Measurements from ENCODE around the gene APPL2.
"Not testable (repeated sequence)": the region's sequence is repeated elsewhere in the genome, so short reads cannot be mapped to it uniquely, and the experiment has no call there.

APPL2 gene

DNA sequence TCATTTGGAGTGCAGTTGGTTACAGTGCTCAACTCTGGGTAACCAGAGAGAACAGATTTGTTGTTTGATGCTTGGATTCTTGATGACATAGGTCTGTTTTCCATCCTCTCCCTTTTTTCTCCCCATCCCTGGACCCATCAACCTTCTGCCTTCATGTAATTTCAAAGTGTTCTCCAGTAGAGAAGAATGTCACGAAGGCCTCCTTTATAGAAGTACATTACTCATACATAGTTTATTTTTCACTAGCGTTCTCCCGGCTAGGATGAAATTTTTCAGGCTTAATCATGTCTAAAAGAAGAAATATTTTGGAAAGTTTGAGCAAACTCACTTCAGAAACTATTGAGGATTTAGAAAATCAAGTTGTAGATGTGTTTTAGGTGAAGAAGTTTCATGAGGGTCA is 20.9 kb upstream of the APPL2 start:
- no peak for DNase-seq (ENCODE audit: low spot score)

DNA sequence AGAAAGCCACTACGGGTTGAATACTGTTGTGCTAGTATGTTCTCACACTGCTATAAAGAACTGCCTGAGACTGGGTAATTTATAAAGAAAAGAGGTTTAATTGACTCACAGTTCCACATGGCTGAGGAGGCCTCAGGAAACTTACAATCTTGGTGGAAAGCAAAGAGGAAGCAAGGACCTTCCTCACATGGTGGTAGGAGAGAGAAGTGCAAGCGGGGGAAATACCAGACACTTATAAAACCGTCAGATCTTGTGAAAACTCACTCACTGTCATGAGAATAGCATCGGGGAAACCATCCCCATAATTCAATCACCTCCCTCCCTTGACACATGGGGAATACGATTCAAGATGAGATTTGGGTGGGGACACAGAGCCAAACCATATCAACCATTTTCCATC is 20.5 kb upstream of the APPL2 start:
- DNase-seq (ENCODE audit: low spot score): not testable (repeated sequence)

DNA sequence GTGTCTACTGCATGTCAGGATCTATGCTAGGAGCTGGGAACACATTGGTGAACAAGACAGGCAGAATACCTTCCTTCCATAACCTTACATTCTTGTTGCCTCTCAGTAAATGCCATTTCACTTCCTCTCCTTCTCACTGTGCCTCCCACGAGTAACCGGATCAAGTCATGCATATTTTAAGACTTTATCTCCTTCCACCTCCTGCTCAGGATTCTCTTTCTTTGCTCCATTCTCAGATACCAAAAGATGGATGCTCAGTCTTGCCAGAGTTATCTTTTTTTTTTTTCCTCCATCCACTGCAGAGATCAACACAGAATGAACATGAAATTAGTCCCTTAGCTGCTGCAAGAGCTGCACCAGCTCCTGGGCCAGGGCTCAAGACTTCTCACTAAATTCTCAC is 20.0 kb upstream of the APPL2 start:
- DNase-seq (ENCODE audit: low spot score): no peak

DNA sequence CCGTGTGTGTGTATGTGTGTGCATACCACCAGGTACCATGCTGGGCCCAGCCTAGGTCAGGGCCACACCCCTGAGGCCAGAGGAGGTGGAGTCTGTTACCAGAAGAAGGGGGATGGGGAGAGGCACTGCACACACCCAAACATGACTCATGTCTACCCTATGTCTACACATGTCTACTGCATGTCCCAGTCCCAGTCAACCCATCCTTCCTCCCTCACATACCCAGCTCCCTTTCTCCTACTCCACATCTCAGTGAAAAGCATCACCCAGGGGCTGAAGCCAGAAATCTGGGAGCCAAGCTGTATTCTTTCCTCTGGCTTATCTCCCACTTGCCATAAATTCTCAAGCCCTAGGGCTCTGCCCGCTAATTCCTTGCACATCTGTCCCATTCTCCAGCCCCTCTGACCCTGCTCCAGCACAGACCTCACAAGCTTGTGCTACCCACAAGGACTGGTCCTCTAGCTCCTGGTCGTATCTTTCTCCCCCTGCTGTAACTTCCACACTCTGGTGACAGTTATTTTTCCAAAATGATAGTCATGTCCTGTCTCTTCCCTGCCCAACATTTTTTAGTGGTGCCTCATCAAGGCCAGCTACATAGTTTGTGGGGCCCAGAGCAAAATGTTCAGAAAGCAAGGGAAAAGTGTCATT is 18.0 kb upstream of the APPL2 start:
- DNase-seq (ENCODE audit: low spot score): no peak

DNA sequence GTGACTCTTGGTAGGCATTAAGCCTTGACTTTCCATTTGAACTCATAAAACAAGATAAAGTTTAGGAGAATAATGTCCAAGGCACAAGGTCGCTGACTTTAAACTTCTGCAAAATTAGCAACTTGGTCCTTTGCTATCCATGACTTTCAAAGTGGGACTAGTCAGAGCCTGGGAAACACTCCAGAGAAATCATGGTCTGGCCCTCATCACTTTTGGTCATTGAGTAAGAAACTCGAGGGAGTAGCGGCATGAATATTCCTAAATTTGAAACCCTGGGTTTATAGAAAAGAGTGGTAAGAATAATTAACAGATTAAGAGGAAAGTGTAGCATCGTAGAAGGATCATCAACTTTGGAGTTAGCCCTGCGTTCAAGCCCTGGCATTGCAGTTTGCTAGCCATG is 16.9 kb upstream of the APPL2 start:
- no peak for DNase-seq (ENCODE audit: low spot score)

DNA sequence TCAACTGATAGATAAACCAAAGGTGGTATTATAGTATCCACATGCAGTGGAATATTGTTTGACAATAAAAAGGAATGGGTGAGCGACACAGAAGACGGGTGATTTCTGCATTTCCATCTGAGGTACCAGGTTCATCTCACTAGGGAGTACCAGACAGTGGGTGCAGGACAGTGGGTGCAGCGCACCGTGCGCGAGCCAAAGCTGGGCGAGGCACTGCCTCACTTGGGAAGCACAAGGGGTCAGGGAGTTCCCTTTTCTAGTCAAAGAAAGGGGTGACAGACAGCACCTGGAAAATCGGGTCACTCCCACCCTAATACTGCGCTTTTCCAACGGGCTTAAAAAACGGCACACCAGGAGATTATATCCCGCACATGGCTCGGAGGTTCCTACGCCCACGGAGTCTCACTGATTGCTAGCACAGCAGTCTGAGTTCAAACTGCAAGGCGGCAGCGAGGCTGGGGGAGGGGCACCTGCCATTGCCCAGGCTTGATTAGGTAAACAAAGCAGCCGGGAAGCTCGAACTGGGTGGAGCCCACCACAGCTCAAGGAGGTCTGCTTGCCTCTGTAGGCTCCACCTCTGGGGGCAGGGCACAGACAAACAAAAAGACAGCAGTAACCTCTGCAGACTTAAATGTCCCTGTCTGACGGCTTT is 9.9 kb upstream of the APPL2 start:
- DNase-seq (ENCODE audit: low spot score): not testable (repeated sequence)

DNA sequence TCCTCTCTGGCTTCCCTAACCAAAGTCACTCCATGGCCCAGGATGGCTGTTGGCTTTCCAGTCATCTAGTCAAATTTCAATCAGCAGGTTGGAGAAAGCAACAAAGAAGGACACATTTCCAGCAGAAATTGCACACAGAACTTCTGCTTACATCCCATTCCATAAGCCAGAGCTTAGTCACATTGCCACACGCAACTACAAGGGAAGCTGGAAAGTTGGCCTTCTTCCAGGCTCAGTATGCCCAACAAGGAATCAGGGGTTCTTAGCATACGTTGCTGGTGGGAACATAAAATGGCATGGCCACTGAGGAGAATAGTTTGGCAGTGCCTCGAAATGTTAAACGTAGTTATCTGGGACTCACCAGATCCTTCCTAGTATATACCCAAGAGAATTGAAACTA is 9.3 kb upstream of the APPL2 start:
- no peak for DNase-seq (ENCODE audit: low spot score)

DNA sequence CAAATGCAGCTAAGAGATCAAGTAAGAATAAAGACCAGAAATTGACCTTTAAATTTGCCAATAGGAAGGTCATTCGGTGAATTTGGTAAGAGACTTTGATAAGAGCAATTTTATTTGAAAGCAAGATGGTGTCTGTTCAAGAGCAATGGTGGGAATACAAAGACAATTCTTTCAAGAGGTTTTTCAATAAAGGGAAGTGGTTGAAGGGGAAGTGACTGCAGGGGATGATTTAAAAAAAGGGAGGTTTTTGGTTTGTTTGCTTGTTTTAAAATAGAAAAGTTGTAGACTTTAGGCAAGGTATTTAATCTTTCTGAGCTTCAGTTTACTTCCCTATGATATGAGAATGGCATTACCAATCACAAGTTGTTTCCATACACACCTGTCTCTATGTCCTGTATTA is 4.3 kb upstream of the APPL2 start:
- no peak for DNase-seq (ENCODE audit: low spot score)

DNA sequence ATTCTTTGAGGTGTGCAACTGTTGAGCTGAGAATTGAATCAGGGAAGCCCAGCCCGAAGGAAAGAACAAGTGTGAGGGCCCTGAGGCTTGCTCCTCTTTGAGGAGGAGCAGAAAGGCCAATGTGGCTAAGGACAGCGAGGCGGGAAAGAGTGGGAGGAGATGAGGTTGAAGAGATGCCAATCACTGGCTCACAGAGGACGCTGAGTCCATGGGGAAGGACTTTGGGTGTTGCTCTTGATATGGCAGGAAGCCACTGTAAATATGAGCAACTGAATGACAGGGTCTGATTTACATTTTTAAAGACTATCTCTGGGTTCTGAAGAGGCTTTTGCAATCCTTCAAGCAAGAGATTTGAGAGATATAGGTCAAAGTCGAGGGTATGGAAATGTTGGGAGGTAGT is 3.3 kb upstream of the APPL2 start:
- no peak for DNase-seq (ENCODE audit: low spot score)

DNA sequence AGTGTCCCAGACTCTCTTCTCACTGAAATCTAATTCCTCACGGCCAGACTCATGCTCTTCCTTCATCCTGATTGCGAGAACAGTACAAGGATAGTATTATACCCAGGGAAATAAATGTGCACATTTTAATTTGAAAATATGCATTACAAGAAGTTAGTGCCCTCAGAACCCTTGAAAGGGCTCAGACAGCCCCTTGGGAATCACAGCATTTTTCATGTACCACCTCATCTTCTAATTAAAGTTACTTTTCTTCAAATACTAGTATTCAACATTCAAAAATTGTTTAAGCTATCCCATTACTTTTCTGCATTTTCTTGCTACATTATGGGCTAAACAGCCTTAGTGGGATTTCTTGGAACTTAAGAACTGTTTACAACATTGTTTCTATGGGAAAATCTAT is 1.7 kb upstream of the APPL2 start:
- DNase-seq (ENCODE audit: low spot score): no peak

DNA sequence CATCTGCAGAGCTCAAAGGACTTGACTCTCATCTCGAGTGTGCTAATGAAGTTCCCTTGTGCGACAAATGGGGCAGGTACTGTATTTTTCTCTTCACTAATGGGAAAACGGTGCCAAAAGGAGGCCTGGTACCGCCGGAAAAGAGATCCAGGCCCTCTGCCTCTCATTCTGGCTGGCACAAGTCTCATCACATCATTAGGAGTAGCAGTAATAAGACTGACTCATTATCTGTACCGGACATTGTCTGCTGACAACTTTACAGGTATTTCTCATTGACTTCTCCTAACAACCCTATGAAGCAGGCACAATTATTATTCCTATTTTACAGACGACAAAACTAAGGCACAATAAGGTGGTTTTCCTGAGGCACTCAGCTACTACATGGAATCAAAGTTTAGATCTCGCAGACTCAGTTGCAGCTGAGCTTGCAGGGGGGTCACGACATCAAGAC is 668 bp downstream of the APPL2 start:
- no peak for DNase-seq (ENCODE audit: low spot score)

DNA sequence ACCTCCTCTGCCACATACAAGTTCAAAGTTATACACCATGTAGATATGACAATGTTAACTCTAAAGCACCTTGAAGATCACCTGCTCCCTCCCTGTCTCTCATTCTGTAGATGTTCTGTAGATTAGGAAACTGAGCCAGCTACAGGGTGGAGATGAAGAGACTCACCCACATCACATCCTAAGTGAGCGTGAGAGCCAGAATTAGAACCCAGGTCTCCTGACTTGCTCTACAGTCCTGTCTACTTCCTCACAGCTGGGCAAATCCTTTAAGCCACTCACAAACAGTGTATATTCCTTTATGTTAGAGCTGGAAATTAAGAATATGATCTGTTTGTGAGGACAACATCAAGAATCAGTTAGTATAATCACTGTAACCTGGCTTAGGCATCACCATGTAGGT is 1.8 kb downstream of the APPL2 start:
- DNase-seq (ENCODE audit: low spot score): no peak

DNA sequence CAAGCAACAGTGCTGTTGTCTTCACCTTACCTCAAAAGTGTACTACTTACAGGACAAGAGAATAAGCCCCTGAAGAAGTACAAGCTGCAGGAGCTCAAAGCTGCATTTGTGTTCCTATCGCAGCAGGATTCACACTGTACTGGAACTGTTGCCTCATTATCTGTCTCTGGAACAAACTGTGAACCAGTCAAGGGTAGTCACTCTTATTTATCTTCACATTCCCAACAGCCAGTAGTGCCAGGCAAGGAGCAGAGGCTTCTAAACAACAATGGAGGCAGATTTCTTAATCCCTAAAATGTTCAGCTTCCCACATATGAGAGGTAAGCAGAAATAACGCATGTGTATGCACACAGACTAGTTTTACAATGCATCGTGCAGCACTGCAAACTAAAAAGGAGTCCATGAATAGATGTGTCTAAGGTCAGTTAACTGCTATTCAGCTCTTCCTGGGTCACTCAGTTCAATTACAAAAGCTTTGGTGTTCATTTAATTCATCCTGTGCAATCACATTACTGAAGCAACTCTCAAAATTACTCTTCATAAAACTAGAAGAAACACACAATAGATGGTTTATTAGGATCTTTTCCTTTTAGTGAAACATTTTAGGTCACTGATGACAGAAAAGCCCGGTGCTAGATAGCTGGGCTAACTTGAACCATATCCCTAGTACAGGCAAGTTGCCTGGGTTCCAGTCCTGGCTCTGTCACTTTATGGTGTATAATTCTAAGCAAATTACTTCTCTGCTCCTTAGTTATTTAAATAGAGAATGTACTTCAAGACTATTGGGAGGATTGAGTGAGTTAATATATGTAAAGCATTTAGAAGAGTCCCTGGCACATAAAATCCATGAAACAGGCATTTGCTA is 2.7 kb downstream of the APPL2 start:
- DNase-seq (ENCODE audit: low spot score): no peak

DNA sequence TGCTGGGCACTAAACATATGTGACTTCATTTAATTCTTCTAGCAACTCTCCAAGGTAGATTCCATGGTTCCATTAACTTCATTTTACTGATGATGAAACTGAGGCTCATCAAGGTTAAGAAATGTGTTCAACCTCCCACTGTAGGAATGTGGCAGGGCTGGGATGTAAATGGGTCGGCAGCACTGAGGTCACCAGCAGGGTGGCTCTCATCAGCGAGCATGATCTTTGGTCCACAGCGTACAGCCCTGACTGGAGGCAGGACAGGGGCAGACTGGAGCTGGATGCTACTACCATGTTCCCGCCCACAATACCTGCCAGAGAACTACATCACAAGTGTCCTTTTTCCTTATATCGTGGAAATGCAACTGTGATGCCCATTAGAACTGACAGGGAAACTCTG is 4.6 kb downstream of the APPL2 start:
- DNase-seq (ENCODE audit: low spot score): no peak

DNA sequence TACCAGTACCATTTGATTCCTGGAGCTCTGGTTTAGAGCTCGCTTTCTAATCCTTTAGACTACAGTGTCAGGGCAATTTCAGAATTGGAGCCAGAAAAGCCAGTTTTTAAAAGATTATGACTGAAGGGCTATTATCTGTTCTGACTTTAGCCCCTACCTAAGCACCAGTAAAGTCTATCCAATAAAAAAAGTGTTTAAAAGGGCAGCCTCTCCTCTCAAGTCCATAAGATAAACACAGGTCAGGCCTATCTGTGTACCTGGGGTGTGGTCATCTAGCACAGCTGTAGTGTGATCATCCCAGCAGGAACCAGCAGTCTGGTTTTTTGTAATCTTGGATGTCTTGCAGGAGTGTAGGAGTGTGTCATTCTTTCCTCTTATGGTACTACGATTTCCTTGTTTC is 6.6 kb downstream of the APPL2 start:
- DNase-seq (ENCODE audit: low spot score): no peak

DNA sequence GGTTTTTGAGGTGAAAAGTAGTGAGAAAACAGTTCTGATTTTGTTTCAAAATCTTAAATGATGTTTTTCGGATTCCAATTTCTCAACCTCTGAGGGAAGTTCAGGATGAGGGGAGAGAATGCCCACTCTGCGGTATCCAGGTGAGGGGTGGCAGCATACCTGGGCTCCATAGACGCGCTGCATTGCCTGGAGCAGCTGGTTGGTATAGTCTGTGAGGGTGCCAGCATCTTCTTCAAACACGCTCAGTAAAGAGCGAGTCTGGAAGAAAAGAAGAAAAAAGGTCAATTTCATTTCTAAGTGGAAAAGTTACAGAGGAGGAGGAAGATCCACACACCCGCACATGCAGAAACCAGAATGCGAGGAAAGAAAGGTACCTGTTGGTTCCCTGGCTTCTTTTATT is 7.0 kb downstream of the APPL2 start:
- DNase-seq (ENCODE audit: low spot score): no peak

DNA sequence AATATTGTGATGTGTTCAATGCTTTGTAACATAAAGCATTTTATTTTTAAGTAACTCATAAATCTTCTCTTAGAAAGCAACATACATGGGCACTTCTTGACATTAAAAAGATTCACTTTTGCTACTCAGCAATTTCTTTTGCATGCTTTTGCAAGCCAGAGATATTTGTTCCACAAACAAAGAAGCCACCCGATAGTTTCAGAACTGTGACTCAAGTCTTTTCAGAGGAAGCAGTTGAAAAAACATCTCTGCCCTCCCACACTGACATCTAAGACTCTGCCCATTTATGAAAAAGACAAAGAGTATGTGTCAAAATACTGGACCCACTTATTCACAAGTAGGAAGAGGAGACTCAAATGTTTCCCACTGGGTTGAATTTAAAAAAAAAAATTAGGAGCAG is 7.5 kb downstream of the APPL2 start:
- no peak for DNase-seq (ENCODE audit: low spot score)

DNA sequence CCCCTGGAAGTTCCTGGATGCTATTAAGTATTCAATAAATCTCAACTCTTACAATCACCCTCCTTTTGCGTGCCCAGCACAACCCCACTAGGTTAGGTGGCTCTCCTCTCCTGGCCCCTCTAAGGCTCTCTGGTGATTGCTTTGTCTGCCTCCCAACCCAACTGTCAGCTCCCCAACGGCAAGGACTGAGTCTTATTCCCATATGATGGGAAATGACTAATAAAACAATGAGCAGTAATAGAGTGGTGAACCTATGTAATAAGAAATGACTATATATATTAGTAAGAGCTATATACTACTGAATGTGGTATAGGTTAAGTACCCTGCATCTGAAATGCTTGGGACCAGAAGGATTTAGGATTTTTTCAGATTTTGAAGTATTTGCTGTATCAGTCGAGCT is 8.1 kb downstream of the APPL2 start:
- DNase-seq (ENCODE audit: low spot score): no peak

DNA sequence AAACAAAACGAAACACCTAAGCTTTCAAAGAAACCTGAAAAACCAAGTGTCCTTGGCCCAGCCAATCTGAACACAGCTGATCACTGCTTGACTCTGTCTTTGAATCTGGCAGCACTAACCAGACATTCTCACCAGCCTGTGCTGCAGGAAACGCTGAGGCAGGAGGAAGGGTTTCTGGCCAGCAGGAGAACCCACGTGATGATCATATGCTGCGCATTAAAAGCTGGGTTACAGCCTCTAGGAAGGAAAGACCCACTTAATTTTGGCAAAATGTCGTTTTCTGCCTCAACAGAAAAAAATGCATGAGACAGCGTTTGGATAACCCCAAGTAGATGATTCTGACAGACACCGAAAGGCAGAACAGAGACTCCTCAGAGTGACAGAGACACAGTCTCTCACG is 9.8 kb downstream of the APPL2 start:
- no peak for DNase-seq (ENCODE audit: low spot score)

DNA sequence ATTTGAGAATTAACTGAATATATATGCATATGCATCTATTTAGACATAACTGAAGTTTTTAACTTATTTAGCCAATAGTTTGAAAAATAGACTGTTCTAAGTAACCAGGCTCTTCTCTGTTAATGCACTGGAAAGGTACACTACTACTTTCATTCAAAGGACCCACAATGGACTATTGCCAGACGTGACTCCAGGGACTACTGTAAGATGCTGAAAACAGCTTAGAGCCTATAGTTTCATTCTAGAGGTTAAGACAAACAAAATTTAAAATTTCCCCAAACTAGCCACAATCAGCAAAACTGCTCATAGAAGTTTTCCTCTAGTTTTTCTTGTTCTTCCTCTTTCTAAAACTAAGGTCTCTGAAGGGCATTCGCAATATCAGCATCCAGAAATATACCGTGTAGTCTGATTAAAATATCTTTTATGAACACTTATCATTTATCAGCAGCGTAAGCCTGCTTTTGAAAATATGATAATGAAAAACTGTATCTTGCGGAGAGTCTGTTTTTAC is 10.4 kb downstream of the APPL2 start:
- DNase-seq (ENCODE audit: low spot score): no peak

DNA sequence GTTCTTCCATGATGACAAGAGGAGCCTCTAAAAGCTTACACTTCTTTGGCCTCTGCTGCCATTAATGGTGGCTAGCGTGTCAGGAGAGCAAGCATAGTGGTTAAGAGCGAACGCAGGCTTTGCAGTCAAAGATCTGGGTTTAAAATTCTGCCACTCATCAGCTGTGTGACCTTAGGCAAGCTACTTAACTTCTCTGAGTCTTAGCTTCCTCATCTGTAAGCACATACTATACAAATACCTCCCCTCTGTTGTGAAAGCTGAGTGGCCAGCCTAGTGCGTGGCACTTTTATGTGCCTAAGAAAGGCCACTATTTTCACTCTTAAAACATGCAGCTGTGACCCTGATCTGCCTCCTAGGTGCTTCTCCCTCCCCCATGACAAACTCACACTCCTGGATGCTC is 11.6 kb downstream of the APPL2 start:
- DNase-seq (ENCODE audit: low spot score): no peak

DNA sequence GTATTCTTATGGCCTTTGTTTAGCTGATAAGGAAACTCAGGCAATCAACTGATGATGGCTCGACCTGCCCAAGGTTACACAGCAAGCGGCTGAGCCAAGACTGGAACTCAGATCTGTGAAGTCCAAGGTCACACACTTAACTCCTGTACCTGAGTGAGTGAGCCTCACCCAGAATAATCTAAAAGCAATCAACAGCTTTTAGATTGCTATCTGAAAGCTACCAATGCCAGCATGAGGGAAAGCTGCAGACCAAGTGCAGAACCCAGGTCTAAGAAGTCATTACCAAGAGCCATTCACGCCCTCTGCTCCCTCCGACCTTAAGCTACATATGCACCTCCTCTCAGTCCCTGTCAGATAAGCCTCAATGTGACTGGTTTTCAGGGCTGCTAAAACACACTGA is 12.1 kb downstream of the APPL2 start:
- DNase-seq (ENCODE audit: low spot score): no peak

DNA sequence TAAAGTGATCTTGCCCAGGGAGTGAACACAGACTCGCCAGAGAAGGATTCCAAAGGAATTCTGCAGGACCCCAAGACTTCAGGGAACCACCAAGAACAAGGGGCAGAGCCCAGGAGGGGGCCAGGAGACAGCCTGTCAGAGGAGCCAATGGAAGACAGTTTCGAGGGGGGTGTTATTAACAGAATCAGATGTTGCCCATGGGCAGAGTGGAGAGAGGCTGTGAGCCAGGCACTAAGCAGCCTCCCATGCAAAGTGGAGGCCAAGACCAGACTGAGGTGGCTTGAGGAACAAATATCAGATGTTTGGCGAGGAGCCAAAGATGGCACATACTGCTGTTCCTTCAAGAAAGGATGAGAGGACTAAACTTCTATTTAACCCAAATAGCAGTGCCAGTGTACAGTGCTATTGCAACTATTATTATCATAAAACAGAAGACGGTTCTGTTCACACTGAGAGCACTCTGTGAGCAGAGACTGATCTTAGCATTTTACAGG is 12.6 kb downstream of the APPL2 start:
- no peak for DNase-seq (ENCODE audit: low spot score)

Measured in HuH-7 (cell line).